HG03558 (cell line): ENCODE measurements around the gene TMEM258.

Experiments
- ATAC-seq: cut with Tn5 transposase; IDR thresholded peaks from one replicate; pipeline ENCODE4 v1.9.1; 2021; ENCODE audit warnings: moderate number of reproducible peaks; ENCODE audit not compliant: unreplicated experiment; ENCODE audit errors: extremely low read depth

TMEM258 gene

DNA sequence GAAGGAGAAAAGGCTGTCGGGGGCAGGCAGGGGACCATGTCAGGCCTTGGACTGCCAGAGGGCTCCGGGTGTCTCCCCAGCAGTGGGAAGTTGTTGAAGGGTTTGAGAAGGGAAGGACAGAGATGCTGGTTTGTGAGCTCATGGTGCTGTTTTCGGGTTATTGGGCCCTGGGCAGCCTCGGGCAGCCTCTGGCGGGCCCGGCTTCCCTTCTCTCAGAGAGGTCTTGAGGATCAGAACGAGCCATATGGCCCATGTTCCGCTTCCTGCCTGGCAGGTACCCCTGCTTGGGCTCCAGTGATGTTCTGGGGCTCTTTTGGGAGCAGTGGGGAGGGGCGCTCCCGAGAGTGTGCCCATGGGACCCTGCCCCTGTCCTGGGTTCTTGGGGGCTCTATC is 30.2 kb downstream of the TMEM258 start:
- no peak for ATAC-seq

- ATAC-seq: no peak
Observed at GRCh38 chr11:61761440-61762222, 30.8 kb downstream of the TMEM258 start.

GRCh38 chr11:61760946-61761345 is 31.5 kb downstream of the TMEM258 start:
- no peak for ATAC-seq

GRCh38 chr11:61757213-61757862 is 35.1 kb downstream of the TMEM258 start:
- ATAC-seq: no peak

DNA sequence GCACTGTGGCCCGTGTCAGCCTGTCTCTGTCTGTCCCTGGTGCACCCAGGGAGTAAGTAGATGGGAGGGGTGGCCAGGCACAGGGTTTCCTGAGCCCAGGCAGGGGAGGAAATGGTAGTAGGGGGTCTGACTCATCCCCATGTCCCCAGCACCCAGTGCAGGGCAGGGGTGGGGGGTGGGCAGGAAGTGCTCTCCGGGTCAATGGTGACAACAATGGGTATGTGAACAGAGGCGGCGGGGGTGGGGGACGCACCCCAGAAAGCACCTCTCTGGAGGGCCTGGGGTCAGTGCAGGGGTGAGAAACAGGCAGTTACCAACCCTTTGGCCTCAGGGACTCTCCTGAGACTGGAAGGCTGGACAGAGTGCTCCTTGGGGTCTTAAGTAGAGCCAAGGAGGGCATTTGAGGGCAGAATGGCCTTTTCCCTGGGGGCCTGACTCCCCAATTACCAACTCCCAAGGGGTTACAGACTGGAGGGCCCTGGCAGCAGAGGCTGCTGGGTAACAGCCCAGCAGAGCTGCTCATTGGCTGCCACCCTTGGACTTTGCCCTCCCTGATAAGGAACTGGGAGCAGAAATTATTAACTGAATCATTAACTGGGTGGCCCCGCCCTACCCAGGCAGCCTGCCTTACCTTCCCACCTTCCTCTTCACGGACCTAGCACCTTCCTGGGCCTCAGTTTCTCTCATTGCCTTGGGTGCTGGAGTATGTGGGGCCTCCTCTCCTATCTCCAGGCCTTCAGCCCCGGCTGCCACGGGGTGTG is 35.8 kb downstream of the TMEM258 start:
- no peak for ATAC-seq

DNA sequence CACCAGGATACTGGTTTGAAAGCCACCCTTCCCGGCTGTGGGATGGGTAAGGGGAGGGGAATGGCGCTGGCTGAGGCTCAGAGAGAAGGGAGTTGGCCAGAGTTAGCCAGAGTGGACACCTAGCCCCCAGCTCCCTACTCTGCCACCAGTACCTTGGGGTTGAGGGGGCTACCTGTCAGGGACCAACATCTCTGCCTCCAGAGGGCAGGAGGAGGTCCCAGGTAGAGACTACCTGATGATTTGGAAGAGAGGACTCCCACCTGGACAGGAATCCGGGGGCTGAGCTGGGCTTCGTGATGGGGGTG is 36.3 kb downstream of the TMEM258 start:
- ATAC-seq: no peak

DNA sequence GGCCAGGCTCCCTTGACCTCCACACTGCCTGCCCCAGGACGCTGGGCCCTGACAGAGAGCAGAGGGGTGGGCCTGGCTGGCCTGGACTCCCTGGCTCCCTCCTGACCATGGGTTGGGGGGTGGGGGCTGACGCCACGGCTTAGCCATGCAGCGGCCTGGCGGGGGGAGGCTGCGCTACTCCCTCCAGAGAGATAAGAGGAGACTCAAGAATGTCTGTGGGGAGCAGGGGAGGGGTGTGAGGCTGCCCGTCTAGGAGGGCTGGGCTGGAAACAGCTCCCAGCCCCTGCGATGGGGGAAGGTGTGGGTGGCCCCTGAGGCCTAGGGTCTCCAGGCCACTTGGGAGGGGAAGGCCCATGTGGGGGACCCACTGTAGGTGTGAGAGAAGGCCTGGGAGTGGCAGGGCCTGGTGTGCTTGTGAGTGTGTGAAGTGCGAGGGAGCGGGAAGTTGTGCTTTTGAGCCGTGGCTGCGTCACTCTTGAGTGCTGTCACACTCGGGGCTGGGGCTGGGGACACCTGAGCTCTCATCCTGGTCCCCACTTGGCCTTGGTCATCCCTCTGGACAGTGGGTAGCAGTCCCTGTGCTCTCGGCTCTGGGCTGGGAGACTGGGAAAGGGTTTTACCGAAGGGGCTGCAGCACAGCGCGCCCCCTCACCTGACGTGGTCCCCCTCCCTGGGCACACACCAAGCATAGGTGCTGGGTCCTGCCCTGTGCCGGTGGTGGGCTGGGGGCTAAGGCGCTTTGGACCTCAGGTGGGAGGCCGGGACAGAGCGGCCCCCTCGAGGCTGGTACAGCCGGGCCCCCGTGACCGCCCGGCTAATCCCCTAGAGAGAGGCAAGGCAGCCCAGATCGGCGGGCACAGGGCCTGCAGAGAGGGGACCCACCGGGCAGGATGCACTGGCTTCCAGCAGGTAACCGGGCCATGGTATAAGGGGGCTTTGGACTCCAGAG is 37.6 kb downstream of the TMEM258 start:
- no peak for ATAC-seq

- no peak for ATAC-seq
Observed at GRCh38 chr11:61753672-61754071, 38.7 kb downstream of the TMEM258 start.

GRCh38 chr11:61752925-61753521 is 39.4 kb downstream of the TMEM258 start:
- no peak for ATAC-seq

- no peak for ATAC-seq
Observed at GRCh38 chr11:61752117-61752924, 40.1 kb downstream of the TMEM258 start, which contains the start of gene MYRF. Gene MYRF, plus strand, starts transcription at chr11:61752636. Its CDS starts 109 bp downstream, at chr11:61752745.

GRCh38 chr11:61751384-61751783 is 41.0 kb downstream of the TMEM258 start:
- no peak for ATAC-seq

DNA sequence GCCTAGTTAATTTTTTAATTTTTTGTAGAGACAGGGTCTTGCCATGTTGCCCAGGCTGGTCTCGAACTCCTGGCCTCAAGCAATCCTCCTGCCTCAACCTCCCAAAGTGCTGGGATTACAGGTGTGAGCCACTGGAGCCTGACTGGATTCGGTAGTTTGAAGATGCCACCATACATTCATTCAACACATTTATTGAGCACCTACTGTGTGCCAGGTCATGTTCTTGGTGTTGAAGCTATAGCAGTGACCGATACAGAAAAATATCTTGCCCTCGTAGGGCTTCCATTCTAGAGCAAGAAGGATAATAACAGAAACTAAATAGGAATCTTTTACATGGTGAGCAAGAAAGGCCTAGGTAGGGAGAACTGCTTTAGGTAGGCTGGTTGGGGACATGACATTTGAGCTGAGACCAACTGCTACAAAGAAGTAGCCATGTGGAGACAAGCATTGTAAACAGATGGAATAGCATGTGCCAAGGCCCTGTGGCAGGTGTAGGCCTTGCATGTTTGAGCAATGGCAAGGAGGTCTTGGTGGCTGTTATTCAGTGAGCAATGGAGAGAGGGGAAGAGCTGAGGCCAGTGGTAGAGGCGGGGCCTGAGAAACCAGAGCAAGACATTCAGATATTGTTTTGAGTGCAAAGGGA is 41.6 kb downstream of the TMEM258 start:
- ATAC-seq: no peak

GRCh38 chr11:61749591-61750217 is 42.7 kb downstream of the TMEM258 start:
- ATAC-seq: no peak

DNA sequence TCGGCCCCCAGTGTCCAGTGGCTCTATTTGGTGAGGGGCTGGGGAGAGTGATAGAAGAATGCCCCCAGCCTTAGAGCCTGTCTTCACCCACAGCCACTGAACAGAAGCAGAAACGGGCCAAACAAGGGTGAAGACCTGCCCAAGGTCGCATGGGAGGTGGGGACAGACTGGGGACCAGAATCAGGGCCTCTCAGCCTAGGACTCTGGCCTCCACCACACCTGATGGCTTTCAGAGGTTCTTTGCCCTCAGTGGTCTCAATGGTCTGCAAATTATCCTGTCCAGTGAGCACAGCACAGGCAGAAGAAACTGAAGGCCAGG is 44.5 kb downstream of the TMEM258 start:
- no peak for ATAC-seq

DNA sequence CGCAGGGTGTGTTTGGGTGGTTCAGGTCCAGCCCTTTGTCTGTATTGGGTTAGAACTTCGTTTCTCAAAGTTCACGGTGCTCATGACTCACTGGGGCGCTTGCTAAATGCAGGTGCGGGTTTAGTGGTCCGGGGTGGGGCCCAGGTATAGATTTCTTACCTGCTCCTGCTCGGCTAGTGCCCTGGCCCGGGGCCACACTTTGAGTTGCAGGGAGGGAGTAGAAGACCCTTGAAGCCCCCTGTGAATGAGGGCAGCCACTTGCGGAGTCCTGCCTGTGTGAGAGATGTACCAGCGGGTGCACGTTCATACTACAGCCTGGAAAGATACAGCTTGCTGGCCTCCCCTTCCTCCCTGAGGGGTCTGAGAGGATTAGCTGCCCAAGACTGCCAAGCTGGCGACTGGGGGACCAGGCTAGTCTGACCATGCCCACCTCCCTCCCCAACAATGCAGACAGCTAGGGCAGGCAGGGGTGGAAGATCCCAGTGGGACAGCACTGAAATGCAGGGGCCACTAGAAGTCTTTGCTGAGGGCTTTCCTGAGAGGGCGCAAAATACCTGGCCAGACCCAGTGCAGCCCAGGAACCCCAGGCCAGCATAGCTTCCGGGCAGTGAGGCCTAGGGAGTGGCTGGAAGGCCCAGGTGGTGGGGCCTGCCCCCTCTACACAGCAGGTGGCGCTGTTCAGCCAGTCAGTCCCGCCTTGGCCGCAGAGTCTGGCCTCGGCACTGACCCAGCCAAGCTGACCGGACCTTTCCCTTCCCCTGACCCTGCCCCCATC is 45.0 kb downstream of the TMEM258 start:
- no peak for ATAC-seq

- no peak for ATAC-seq
Observed at GRCh38 chr11:61746442-61747191, 45.8 kb downstream of the TMEM258 start.
